Measurements from ENCODE around the gene TRIM29. TPM values are rescaled to one million over a fixed set of nuclear protein-coding genes. Genes with fewer than 3 reads are reported as not detected.

Gene TRIM29
- total RNA-seq, 1 experiment from 2014 or later, result 293 TPM

- no peak overlapping the region for H3K27ac ChIP-seq
- H3K4me1 ChIP-seq (replicated peaks; ENCODE audit: insufficient read depth), result no peaks in the 10 kb centered on the region
- no peak for TF ChIP-seq CTCF (conservative IDR thresholded peaks at IDR 0.05)
- no peak for TF ChIP-seq EZH2 (IDR thresholded peaks at IDR 0.05; ENCODE audit: low read depth)
- no peak overlapping the region for H3K4me3 ChIP-seq
- BruUV-seq (replicated peaks), result no TSS peak
- H3F3A ChIP-seq (ENCODE audit: insufficient read depth, low read depth), result no peaks in the 10 kb centered on the region
- H3K36me3 ChIP-seq (ENCODE audit: low read depth), result no peaks in the 10 kb centered on the region
- no peaks in the 10 kb centered on the region for H3K79me2 ChIP-seq (ENCODE audit: low read depth)
- DNase-seq, result no peak
- H4K20me1 ChIP-seq (ENCODE audit: insufficient read depth), result no peaks in the 10 kb centered on the region
- CTCF ChIA-PET, result no interaction called here
- H3K9me2 ChIP-seq (ENCODE audit: insufficient read depth), result no peaks in the 10 kb centered on the region
- peaks cover 68% of the 10 kb centered on the region for H3K27me3 ChIP-seq (ENCODE audit: insufficient read depth, low read depth)
- intact Hi-C loops (cut with micrococcal nuclease; ENCODE audit: unreplicated experiment), result no loop called here
- H2AFZ ChIP-seq, result no peak overlapping the region
- no peaks in the 10 kb centered on the region for H3K9me3 ChIP-seq (ENCODE audit: insufficient read depth, low read depth)
- H3K4me2 ChIP-seq, result no peak overlapping the region
- POLR2A ChIA-PET (ENCODE audit: unreplicated experiment), result no interaction called here
Measured at GRCh38 chr11:120104041-120104565, 33.8 kb downstream of the TRIM29 start.

- Histone ChIP-seq H3K4me1 (replicated peaks; ENCODE audit: insufficient read depth) (no peaks in the 10 kb centered on the region), H3K79me2 (ENCODE audit: low read depth) (no peaks in the 10 kb centered on the region), H3K27ac (no peak overlapping the region), H2AFZ (no peak overlapping the region), H3K4me3 (no peak overlapping the region), H3K27me3 (ENCODE audit: insufficient read depth, low read depth) (peaks cover 81% of the 10 kb centered on the region), H3K9me3 (ENCODE audit: insufficient read depth, low read depth) (no peaks in the 10 kb centered on the region), H3K4me2 (no peak overlapping the region), H3K36me3 (ENCODE audit: low read depth) (no peaks in the 10 kb centered on the region), H3F3A (ENCODE audit: insufficient read depth, low read depth) (no peaks in the 10 kb centered on the region), H4K20me1 (ENCODE audit: insufficient read depth) (no peaks in the 10 kb centered on the region), H3K9me2 (ENCODE audit: insufficient read depth) (no peaks in the 10 kb centered on the region)
- no peak for DNase-seq
- TF ChIP-seq CTCF (conservative IDR thresholded peaks at IDR 0.05) (no peak), EZH2 (IDR thresholded peaks at IDR 0.05; ENCODE audit: low read depth) (no peak)
- ChIA-PET CTCF (no interaction called here), POLR2A (ENCODE audit: unreplicated experiment) (no interaction called here)
- intact Hi-C loops (cut with micrococcal nuclease; ENCODE audit: unreplicated experiment), result no loop called here
- BruUV-seq (replicated peaks), result no TSS peak
Measured at GRCh38 chr11:120102864-120103122, 35.1 kb downstream of the TRIM29 start.

- no peaks in the 10 kb centered on the region for H3K9me3 ChIP-seq (ENCODE audit: insufficient read depth, low read depth)
- ChIA-PET POLR2A (ENCODE audit: unreplicated experiment) (no interaction called here), CTCF (no interaction called here)
- BruUV-seq (replicated peaks), result no TSS peak
- no peaks in the 10 kb centered on the region for H4K20me1 ChIP-seq (ENCODE audit: insufficient read depth)
- no peak for DNase-seq
- intact Hi-C loops (cut with micrococcal nuclease; ENCODE audit: unreplicated experiment), result no loop called here
- H3K36me3 ChIP-seq (ENCODE audit: low read depth), result no peaks in the 10 kb centered on the region
- no peak for TF ChIP-seq EZH2 (IDR thresholded peaks at IDR 0.05; ENCODE audit: low read depth)
- no peak for TF ChIP-seq CTCF (conservative IDR thresholded peaks at IDR 0.05)
- no peaks in the 10 kb centered on the region for H3K9me2 ChIP-seq (ENCODE audit: insufficient read depth)
- no peaks in the 10 kb centered on the region for H3K4me1 ChIP-seq (replicated peaks; ENCODE audit: insufficient read depth)
- no peaks in the 10 kb centered on the region for H3K79me2 ChIP-seq (ENCODE audit: low read depth)
- H3K27me3 ChIP-seq (ENCODE audit: insufficient read depth, low read depth), result peaks cover 86% of the 10 kb centered on the region
- H3K27ac ChIP-seq, result no peak overlapping the region
- H2AFZ ChIP-seq, result no peak overlapping the region
- H3F3A ChIP-seq (ENCODE audit: insufficient read depth, low read depth), result no peaks in the 10 kb centered on the region
- H3K4me2 ChIP-seq, result no peak overlapping the region
- no peak overlapping the region for H3K4me3 ChIP-seq
Measured at GRCh38 chr11:120102050-120102863, 35.7 kb downstream of the TRIM29 start.
